ENCODE results near the gene DIP2C. TPM values are rescaled to one million over a fixed set of nuclear protein-coding genes. Genes with fewer than 3 reads are reported as not detected.

The DIP2C gene
- total RNA-seq, 1 experiment from 2014 or later = 11.0 TPM

DNA sequence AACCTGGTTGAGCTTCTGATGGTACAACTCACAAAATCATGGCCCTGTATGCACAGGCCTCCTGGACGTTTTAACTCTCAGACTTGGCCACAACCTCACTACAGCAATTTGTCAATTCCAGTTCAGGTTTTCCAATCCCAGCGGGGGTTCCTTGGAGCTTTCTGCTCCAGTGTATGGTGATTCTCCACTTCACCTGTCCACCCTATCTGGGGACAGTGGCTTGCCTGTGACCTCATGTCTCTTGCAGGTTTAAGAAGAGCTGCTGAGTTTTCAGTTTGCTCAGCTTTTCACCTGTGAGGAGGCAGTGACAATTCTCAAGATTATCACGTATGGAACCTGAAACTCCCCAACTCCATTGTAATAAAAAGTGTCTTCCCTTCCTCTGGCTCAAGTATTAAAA lies 254.1 kb downstream of the DIP2C start:
- TF ChIP-seq, protein P1, sequence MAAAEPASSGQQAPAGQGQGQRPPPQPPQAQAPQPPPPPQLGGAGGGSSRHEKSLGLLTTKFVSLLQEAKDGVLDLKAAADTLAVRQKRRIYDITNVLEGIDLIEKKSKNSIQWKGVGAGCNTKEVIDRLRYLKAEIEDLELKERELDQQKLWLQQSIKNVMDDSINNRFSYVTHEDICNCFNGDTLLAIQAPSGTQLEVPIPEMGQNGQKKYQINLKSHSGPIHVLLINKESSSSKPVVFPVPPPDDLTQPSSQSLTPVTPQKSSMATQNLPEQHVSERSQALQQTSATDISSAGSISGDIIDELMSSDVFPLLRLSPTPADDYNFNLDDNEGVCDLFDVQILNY (CRISPR knock-in tag; IDR thresholded peaks at IDR 0.05) = no peak
- TF ChIP-seq, protein P2, sequence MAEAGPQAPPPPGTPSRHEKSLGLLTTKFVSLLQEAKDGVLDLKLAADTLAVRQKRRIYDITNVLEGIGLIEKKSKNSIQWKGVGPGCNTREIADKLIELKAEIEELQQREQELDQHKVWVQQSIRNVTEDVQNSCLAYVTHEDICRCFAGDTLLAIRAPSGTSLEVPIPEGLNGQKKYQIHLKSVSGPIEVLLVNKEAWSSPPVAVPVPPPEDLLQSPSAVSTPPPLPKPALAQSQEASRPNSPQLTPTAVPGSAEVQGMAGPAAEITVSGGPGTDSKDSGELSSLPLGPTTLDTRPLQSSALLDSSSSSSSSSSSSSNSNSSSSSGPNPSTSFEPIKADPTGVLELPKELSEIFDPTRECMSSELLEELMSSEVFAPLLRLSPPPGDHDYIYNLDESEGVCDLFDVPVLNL (CRISPR knock-in tag; IDR thresholded peaks at IDR 0.05; ENCODE audit: borderline replicate concordance, low read depth) = no peak
- TF ChIP-seq, protein P3, sequence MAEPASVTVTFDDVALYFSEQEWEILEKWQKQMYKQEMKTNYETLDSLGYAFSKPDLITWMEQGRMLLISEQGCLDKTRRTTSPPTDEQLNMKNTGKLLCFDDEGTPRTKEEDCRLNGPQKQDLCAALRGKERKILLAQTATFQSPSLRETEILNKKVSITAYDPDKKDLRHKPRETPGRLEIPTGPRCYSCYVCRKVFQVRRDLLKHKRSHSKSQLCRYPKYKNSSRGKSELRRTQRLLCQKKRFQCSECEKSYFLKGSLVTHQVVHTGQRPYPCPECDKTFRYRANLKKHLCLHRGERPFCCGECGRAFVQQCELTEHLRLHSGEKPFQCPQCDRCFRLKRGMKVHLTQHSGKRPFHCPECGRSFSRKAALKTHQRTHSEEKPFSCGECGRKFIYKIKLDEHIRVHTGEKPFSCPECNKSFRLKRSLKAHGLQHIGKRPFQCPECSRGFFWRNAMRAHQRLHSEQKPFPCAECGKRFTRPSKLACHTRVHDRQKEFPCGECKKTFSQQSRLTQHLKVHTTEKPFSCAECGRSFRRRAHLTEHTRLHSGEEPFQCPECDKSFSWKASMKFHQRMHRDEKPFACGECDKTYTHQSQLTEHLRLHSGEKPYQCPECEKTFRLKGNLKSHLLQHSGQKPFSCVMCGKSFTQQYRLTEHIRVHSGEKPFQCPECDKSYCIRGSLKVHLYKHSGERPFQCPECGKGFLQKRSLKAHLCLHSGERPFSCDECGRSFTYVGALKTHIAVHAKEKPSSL (CRISPR knock-in tag; conservative IDR thresholded peaks at IDR 0.05) = no peak
- TF ChIP-seq ZNF263 (CRISPR knock-in tag; IDR thresholded peaks at IDR 0.05; ENCODE audit: low read depth) (no peak), ZBTB21 (CRISPR knock-in tag; IDR thresholded peaks at IDR 0.05; ENCODE audit: borderline replicate concordance) (no peak), TEAD4 (CRISPR knock-in tag; IDR thresholded peaks at IDR 0.05) (no peak), ZNF396 (CRISPR knock-in tag; IDR thresholded peaks at IDR 0.05; ENCODE audit: borderline replicate concordance) (no peak), NFATC4 (CRISPR knock-in tag; IDR thresholded peaks at IDR 0.05) (no peak), NR2C2 (CRISPR knock-in tag; IDR thresholded peaks at IDR 0.05) (no peak)
- TF ChIP-seq, protein P4, sequence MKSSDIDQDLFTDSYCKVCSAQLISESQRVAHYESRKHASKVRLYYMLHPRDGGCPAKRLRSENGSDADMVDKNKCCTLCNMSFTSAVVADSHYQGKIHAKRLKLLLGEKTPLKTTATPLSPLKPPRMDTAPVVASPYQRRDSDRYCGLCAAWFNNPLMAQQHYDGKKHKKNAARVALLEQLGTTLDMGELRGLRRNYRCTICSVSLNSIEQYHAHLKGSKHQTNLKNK (CRISPR knock-in tag; IDR thresholded peaks at IDR 0.05) = no peak
- TF ChIP-seq, protein P5, sequence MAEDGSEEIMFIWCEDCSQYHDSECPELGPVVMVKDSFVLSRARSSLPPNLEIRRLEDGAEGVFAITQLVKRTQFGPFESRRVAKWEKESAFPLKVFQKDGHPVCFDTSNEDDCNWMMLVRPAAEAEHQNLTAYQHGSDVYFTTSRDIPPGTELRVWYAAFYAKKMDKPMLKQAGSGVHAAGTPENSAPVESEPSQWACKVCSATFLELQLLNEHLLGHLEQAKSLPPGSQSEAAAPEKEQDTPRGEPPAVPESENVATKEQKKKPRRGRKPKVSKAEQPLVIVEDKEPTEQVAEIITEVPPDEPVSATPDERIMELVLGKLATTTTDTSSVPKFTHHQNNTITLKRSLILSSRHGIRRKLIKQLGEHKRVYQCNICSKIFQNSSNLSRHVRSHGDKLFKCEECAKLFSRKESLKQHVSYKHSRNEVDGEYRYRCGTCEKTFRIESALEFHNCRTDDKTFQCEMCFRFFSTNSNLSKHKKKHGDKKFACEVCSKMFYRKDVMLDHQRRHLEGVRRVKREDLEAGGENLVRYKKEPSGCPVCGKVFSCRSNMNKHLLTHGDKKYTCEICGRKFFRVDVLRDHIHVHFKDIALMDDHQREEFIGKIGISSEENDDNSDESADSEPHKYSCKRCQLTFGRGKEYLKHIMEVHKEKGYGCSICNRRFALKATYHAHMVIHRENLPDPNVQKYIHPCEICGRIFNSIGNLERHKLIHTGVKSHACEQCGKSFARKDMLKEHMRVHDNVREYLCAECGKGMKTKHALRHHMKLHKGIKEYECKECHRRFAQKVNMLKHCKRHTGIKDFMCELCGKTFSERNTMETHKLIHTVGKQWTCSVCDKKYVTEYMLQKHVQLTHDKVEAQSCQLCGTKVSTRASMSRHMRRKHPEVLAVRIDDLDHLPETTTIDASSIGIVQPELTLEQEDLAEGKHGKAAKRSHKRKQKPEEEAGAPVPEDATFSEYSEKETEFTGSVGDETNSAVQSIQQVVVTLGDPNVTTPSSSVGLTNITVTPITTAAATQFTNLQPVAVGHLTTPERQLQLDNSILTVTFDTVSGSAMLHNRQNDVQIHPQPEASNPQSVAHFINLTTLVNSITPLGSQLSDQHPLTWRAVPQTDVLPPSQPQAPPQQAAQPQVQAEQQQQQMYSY (CRISPR knock-in tag; IDR thresholded peaks at IDR 0.05) = no peak
- TF ChIP-seq, protein P6, sequence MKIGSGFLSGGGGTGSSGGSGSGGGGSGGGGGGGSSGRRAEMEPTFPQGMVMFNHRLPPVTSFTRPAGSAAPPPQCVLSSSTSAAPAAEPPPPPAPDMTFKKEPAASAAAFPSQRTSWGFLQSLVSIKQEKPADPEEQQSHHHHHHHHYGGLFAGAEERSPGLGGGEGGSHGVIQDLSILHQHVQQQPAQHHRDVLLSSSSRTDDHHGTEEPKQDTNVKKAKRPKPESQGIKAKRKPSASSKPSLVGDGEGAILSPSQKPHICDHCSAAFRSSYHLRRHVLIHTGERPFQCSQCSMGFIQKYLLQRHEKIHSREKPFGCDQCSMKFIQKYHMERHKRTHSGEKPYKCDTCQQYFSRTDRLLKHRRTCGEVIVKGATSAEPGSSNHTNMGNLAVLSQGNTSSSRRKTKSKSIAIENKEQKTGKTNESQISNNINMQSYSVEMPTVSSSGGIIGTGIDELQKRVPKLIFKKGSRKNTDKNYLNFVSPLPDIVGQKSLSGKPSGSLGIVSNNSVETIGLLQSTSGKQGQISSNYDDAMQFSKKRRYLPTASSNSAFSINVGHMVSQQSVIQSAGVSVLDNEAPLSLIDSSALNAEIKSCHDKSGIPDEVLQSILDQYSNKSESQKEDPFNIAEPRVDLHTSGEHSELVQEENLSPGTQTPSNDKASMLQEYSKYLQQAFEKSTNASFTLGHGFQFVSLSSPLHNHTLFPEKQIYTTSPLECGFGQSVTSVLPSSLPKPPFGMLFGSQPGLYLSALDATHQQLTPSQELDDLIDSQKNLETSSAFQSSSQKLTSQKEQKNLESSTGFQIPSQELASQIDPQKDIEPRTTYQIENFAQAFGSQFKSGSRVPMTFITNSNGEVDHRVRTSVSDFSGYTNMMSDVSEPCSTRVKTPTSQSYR (CRISPR knock-in tag; IDR thresholded peaks at IDR 0.05) = no peak
- H3K4me3 Mint-ChIP-seq = no peak overlapping the region
- H3K36me3 Mint-ChIP-seq = peaks cover 15% of the 10 kb centered on the region
- POLR2A ChIA-PET = no interaction called here
- H3K27me3 Mint-ChIP-seq (ENCODE audit: low read depth) = no peaks in the 10 kb centered on the region
- CTCF ChIA-PET = interaction anchor here (1.4 kb wide), 1 partner anchor 20 kb away, joined by 4 read pairs; no protein-coding TSS in a partner anchor
- ATAC-seq (no peak), DNase-seq (ENCODE audit: low spot score) (no peak)
- H3K4me1 Mint-ChIP-seq = no peaks in the 10 kb centered on the region; the same call in 1 of the 2 replicates
- peaks cover 27% of the 10 kb centered on the region for H3K9me3 Mint-ChIP-seq
- no peak overlapping the region for H3K27ac Mint-ChIP-seq

DNA sequence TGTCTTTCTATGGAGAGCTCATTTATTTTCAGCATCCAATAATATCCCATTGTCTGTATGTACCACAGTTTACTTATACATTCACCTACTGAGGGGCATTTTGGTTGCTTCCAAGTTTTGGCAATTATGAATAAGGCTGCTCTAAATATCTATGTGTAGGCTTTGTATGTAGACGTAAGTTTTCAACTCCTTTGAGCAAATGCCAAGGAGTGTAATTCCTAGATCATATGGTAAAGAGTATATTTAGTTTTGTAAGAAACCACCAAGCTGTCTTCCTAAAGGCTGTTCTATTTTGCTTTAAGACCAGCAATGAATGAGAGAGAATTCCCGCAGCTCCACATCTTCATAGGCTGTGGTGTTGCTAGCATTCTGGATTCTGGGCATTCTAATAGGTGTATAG lies 259.8 kb downstream of the DIP2C start:
- Mint-ChIP-seq H3K36me3 (peaks cover 7% of the 10 kb centered on the region), H3K27ac (no peak overlapping the region), H3K27me3 (ENCODE audit: low read depth) (no peaks in the 10 kb centered on the region), H3K9me3 (peaks cover 18% of the 10 kb centered on the region), H3K4me1 (no peaks in the 10 kb centered on the region), H3K4me3 (no peak overlapping the region)
- DNase-seq (ENCODE audit: low spot score) = no peak
- ChIA-PET POLR2A (no interaction called here), CTCF (no interaction called here)
- ATAC-seq = no peak
- TF ChIP-seq ZBTB21 (CRISPR knock-in tag; IDR thresholded peaks at IDR 0.05; ENCODE audit: borderline replicate concordance) (no peak), NFYB (CRISPR knock-in tag; conservative IDR thresholded peaks at IDR 0.05; ENCODE audit: low read depth) (no peak), ZNF263 (CRISPR knock-in tag; IDR thresholded peaks at IDR 0.05; ENCODE audit: low read depth) (no peak), SOX15 (CRISPR knock-in tag; IDR thresholded peaks at IDR 0.05) (no peak), ESRRA (CRISPR knock-in tag; IDR thresholded peaks at IDR 0.05; ENCODE audit: borderline replicate concordance) (no peak)
- TF ChIP-seq, protein P7, sequence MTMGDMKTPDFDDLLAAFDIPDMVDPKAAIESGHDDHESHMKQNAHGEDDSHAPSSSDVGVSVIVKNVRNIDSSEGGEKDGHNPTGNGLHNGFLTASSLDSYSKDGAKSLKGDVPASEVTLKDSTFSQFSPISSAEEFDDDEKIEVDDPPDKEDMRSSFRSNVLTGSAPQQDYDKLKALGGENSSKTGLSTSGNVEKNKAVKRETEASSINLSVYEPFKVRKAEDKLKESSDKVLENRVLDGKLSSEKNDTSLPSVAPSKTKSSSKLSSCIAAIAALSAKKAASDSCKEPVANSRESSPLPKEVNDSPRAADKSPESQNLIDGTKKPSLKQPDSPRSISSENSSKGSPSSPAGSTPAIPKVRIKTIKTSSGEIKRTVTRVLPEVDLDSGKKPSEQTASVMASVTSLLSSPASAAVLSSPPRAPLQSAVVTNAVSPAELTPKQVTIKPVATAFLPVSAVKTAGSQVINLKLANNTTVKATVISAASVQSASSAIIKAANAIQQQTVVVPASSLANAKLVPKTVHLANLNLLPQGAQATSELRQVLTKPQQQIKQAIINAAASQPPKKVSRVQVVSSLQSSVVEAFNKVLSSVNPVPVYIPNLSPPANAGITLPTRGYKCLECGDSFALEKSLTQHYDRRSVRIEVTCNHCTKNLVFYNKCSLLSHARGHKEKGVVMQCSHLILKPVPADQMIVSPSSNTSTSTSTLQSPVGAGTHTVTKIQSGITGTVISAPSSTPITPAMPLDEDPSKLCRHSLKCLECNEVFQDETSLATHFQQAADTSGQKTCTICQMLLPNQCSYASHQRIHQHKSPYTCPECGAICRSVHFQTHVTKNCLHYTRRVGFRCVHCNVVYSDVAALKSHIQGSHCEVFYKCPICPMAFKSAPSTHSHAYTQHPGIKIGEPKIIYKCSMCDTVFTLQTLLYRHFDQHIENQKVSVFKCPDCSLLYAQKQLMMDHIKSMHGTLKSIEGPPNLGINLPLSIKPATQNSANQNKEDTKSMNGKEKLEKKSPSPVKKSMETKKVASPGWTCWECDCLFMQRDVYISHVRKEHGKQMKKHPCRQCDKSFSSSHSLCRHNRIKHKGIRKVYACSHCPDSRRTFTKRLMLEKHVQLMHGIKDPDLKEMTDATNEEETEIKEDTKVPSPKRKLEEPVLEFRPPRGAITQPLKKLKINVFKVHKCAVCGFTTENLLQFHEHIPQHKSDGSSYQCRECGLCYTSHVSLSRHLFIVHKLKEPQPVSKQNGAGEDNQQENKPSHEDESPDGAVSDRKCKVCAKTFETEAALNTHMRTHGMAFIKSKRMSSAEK (CRISPR knock-in tag; IDR thresholded peaks at IDR 0.05; ENCODE audit: borderline replicate concordance) = no peak
- TF ChIP-seq, protein P8, sequence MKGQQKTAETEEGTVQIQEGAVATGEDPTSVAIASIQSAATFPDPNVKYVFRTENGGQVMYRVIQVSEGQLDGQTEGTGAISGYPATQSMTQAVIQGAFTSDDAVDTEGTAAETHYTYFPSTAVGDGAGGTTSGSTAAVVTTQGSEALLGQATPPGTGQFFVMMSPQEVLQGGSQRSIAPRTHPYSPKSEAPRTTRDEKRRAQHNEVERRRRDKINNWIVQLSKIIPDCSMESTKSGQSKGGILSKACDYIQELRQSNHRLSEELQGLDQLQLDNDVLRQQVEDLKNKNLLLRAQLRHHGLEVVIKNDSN (CRISPR knock-in tag; IDR thresholded peaks at IDR 0.05) = no peak

Data from WTC11 (cell line).